HG03342 (cell line): Measurements from ENCODE around the gene DAZAP1.
A peak's percentile ranks its signal among the peaks of the same experiment; 100 is the strongest.

Source experiments
- ATAC-seq: cut with Tn5 transposase; IDR thresholded peaks from one replicate; pipeline ENCODE4 v1.9.1; 2021; ENCODE audit warnings: mild to moderate bottlenecking, moderate library complexity; ENCODE audit not compliant: unreplicated experiment

Gene DAZAP1

GRCh38 chr19:1424192-1424955, 17.0 kb downstream of the DAZAP1 start:
- ATAC-seq = no peak

GRCh38 chr19:1425102-1425837, 17.9 kb downstream of the DAZAP1 start:
- no peak for ATAC-seq

GRCh38 chr19:1425902-1426301, 18.5 kb downstream of the DAZAP1 start:
- no peak for ATAC-seq

- ATAC-seq = no peak
These were observed 19.4 kb downstream of the DAZAP1 start for GRCh38 chr19:1426736-1427135.

- ATAC-seq = no peak
These were observed 20.0 kb downstream of the DAZAP1 start for GRCh38 chr19:1427221-1427920.

GRCh38 chr19:1428738-1429391, 21.5 kb downstream of the DAZAP1 start:
- no peak for ATAC-seq

- no peak for ATAC-seq
These were observed 22.4 kb downstream of the DAZAP1 start for GRCh38 chr19:1429750-1430149.

- no peak for ATAC-seq
These were observed 22.9 kb downstream of the DAZAP1 start for GRCh38 chr19:1430246-1430645.

- ATAC-seq = no peak
These were observed 24.5 kb downstream of the DAZAP1 start for GRCh38 chr19:1431759-1432506.

GRCh38 chr19:1432507-1432887, 25.1 kb downstream of the DAZAP1 start:
- no peak for ATAC-seq

- ATAC-seq = no peak
These were observed 26.0 kb downstream of the DAZAP1 start for GRCh38 chr19:1433119-1434039.

GRCh38 chr19:1434040-1434366, 26.6 kb downstream of the DAZAP1 start:
- no peak for ATAC-seq

- ATAC-seq = no peak
These were observed 27.2 kb downstream of the DAZAP1 start for GRCh38 chr19:1434577-1435060.

GRCh38 chr19:1435378-1435989, 28.1 kb downstream of the DAZAP1 start:
- ATAC-seq = no peak

GRCh38 chr19:1437609-1438008, 30.2 kb downstream of the DAZAP1 start:
- no peak for ATAC-seq

GRCh38 chr19:1438035-1438932, 30.9 kb downstream of the DAZAP1 start, which contains the start of gene RPS15:
RPS15 (plus strand) TSS chr19:1438396; CDS start chr19:1438426, 30 bp downstream.
- ATAC-seq = peak; percentile 85

- ATAC-seq = no peak
These were observed 31.6 kb downstream of the DAZAP1 start for GRCh38 chr19:1438933-1439354.
